SK-N-SH (cell line): ENCODE measurements around the gene SLC17A5.

Experiments
- CHD2 ChIP-seq: fragments of 150-350 bp; IDR thresholded peaks from 2 replicates; pipeline ENCODE4 v1.6.1; 2018; ENCODE audit warnings: low read length; ENCODE audit not compliant: partially characterized antibody
- CTCF ChIP-seq: fragments of 200-600 bp; sonication (generic); IDR thresholded peaks from 2 replicates; pipeline ENCODE4 v1.6.1; 2017; ENCODE audit warnings: antibody characterized with exemption, mild to moderate bottlenecking, moderate library complexity
- FOSL2 ChIP-seq: IDR thresholded peaks from 2 replicates; pipeline ENCODE4 v1.4.0; 2012; ENCODE audit warnings: low read depth, mild to moderate bottlenecking, moderate library complexity, borderline replicate concordance
- JUND ChIP-seq: IDR thresholded peaks from 2 replicates; pipeline ENCODE4 v1.4.0; 2012
- SMC3 ChIP-seq: IDR thresholded peaks from 2 replicates; pipeline ENCODE4 v1.6.1; 2012; ENCODE audit warnings: low read depth, low read length, improper control_type of control experiment

GRCh38 chr6:73649783-73650182, 4.0 kb downstream of the SLC17A5 start:
- no peak for TF ChIP-seq CHD2
- no peak for TF ChIP-seq SMC3
- TF ChIP-seq FOSL2 = no peak
- no peak for TF ChIP-seq CTCF
- TF ChIP-seq JUND = no peak
